Fibroblast of lung (primary cell): ENCODE results near the gene TMEM63B. TPM values are rescaled to one million over a fixed set of nuclear protein-coding genes. Genes with fewer than 3 reads are reported as not detected.

Experiments
- DNase-seq, 2 donors: peaks; one replicate each; pipeline versions ENCODE4 v3.0.0 to v3.0.0-alpha.2; 2010; ENCODE audit warnings: low read depth in 2 of 2
- H2AFZ ChIP-seq: 2 replicates; pipeline ENCODE4 v1.5.1; 2012; ENCODE audit warnings: low read length, control low read depth, inconsistent platforms
- H3K27ac ChIP-seq: 2 replicates; pipeline ENCODE4 v1.5.1; 2011; ENCODE audit warnings: low read length, control low read depth; ENCODE audit not compliant: insufficient read depth
- H3K27me3 ChIP-seq: 2 replicates; pipeline ENCODE4 v1.5.1; 2011; ENCODE audit warnings: mild to moderate bottlenecking, low read length; ENCODE audit not compliant: control insufficient read depth, insufficient read depth
- H3K36me3 ChIP-seq: 2 replicates; pipeline ENCODE4 v1.5.1; 2011; ENCODE audit warnings: low read length; ENCODE audit not compliant: control insufficient read depth, insufficient read depth
- H3K4me1 ChIP-seq: 2 replicates; pipeline ENCODE4 v1.5.1; 2011; ENCODE audit warnings: low read length; ENCODE audit not compliant: control insufficient read depth, insufficient read depth; ENCODE audit errors: extremely low read depth
- H3K4me2 ChIP-seq: 2 replicates; pipeline ENCODE4 v1.5.1; 2011; ENCODE audit warnings: low read length, control low read depth; ENCODE audit not compliant: insufficient read depth; ENCODE audit errors: extremely low read depth
- H3K4me3 ChIP-seq, 4 experiments: fragments of 200-600 bp in 1 of 4; sonication (generic) in 1 of 4; replicated peaks in 1 of 4; 2 replicates each; pipeline ENCODE4 v1.5.1; 2011 to 2016; ENCODE audit warnings: low read length in 4 of 4, low read depth in 3 of 4, mild to moderate bottlenecking in 3 of 4, control low read depth in 2 of 4, inconsistent platforms in 1 of 4, mixed read lengths in 1 of 4; ENCODE audit not compliant: insufficient read depth in 1 of 4; ENCODE audit errors: control extremely low read depth in 1 of 4
- H3K79me2 ChIP-seq: 2 replicates; pipeline ENCODE4 v1.5.1; 2012; ENCODE audit warnings: mild to moderate bottlenecking, low read length, inconsistent platforms; ENCODE audit not compliant: control insufficient read depth, insufficient read depth
- H3K9ac ChIP-seq: 2 replicates; pipeline ENCODE4 v1.5.1; 2011; ENCODE audit warnings: mild to moderate bottlenecking, low read length, control low read depth; ENCODE audit not compliant: insufficient read depth
- H3K9me3 ChIP-seq: 2 replicates; pipeline ENCODE4 v1.5.1; 2012; ENCODE audit warnings: low read depth, low read length; ENCODE audit not compliant: control insufficient read depth, insufficient read depth
- H4K20me1 ChIP-seq: 2 replicates; pipeline ENCODE4 v1.5.1; 2011; ENCODE audit warnings: low read length; ENCODE audit not compliant: control insufficient read depth, insufficient read depth; ENCODE audit errors: extremely low read depth
- CTCF ChIP-seq, 2 donors: IDR thresholded peaks in 1 of 2; conservative IDR thresholded peaks in 1 of 2; 1 replicate in 1 of 2; 2 replicates in 1 of 2; pipeline ENCODE4 v1.5.1; 2011 to 2012; ENCODE audit warnings: low read length in 2 of 2, control low read depth in 1 of 2, inconsistent platforms in 1 of 2, low read depth in 1 of 2, mild to moderate bottlenecking in 1 of 2
- EZH2 ChIP-seq: IDR thresholded peaks from 2 replicates; pipeline ENCODE4 v1.5.1; 2012; ENCODE audit warnings: low read length, control low read depth, mild to moderate bottlenecking; ENCODE audit errors: missing control alignments
- polyA plus RNA-seq, 2 donors: library from polyadenylated mRNA; depleted of rRNA in 1 of 2; stranded (reverse) in 1 of 2; unstranded in 1 of 2; fragments of >200 nt; gene quantifications; 2 replicates each; pipeline ENCODE4 v1.2.1, GENCODE V29; 2011 to 2012; ENCODE audit warnings: missing spikeins in 1 of 2
- total RNA-seq: library from RNA; depleted of rRNA; stranded (reverse); fragments of >200 nt; gene quantifications from 2 replicates; pipeline ENCODE4 v1.2.1, GENCODE V29; 2014

The TMEM63B gene
- total and polyA plus RNA-seq, 2 donors (not counting 1 experiment from before 2014, with no cell fraction given), result 32.2 to 42.1 TPM

GRCh38 chr6:44135875-44136274 lies 8.5 kb downstream of the TMEM63B start:
- no peak overlapping the region for H3K4me2 ChIP-seq
- H3K27me3 ChIP-seq, result no peaks in the 10 kb centered on the region
- H3K9ac ChIP-seq, result no peak overlapping the region
- H3K36me3 ChIP-seq, result peaks cover 15% of the 10 kb centered on the region
- no peaks in the 10 kb centered on the region for H4K20me1 ChIP-seq
- H3K79me2 ChIP-seq, result peaks cover 1% of the 10 kb centered on the region
- DNase-seq, result no peak
- peaks cover 3% of the 10 kb centered on the region for H3K4me1 ChIP-seq
- H3K4me3 ChIP-seq, result no peak overlapping the region
- H3K9me3 ChIP-seq, result no peaks in the 10 kb centered on the region
- H3K27ac ChIP-seq, result no peak overlapping the region
- H2AFZ ChIP-seq, result no peak overlapping the region
- TF ChIP-seq CTCF (conservative IDR thresholded peaks at IDR 0.05 in 1 of 2, IDR thresholded peaks at IDR 0.05 in 1 of 2; ENCODE audit: low read depth in 1 of 2, low read length in 2 of 2) (peak in 1 of 2 donors; percentile 8), EZH2 (no peak)

- TF ChIP-seq EZH2 (no peak), CTCF (conservative IDR thresholded peaks at IDR 0.05 in 1 of 2, IDR thresholded peaks at IDR 0.05 in 1 of 2; ENCODE audit: low read depth in 1 of 2, low read length in 2 of 2) (no peak)
- Histone ChIP-seq H3K9ac (no peak overlapping the region), H4K20me1 (no peaks in the 10 kb centered on the region), H3K79me2 (no peaks in the 10 kb centered on the region), H3K4me1 (no peaks in the 10 kb centered on the region), H3K36me3 (peaks cover 15% of the 10 kb centered on the region), H3K9me3 (no peaks in the 10 kb centered on the region), H3K4me2 (no peak overlapping the region), H3K4me3 (no peak overlapping the region), H3K27ac (no peak overlapping the region), H3K27me3 (no peaks in the 10 kb centered on the region), H2AFZ (no peak overlapping the region)
- DNase-seq, result no peak
These were observed 11.5 kb downstream of the TMEM63B start for GRCh38 chr6:44138717-44139350.

- no peaks in the 10 kb centered on the region for H3K79me2 ChIP-seq
- H3K4me1 ChIP-seq, result no peaks in the 10 kb centered on the region
- H3K9ac ChIP-seq, result no peak overlapping the region
- H3K27ac ChIP-seq, result no peak overlapping the region
- TF ChIP-seq EZH2 (no peak), CTCF (conservative IDR thresholded peaks at IDR 0.05 in 1 of 2, IDR thresholded peaks at IDR 0.05 in 1 of 2; ENCODE audit: low read depth in 1 of 2, low read length in 2 of 2) (no peak)
- H2AFZ ChIP-seq, result no peak overlapping the region
- H3K4me3 ChIP-seq, result no peak overlapping the region
- no peak for DNase-seq
- H3K27me3 ChIP-seq, result no peaks in the 10 kb centered on the region
- H4K20me1 ChIP-seq, result no peaks in the 10 kb centered on the region
- H3K36me3 ChIP-seq, result peaks cover 15% of the 10 kb centered on the region
- H3K9me3 ChIP-seq, result no peaks in the 10 kb centered on the region
- no peak overlapping the region for H3K4me2 ChIP-seq
These were observed 12.0 kb downstream of the TMEM63B start for GRCh38 chr6:44139351-44139743.
